ENCODE results near the gene HMGA1.
"Not testable (repeated sequence)": the region's sequence is repeated elsewhere in the genome, so short reads cannot be mapped to it uniquely, and the experiment has no call there.

HMGA1 gene

DNA sequence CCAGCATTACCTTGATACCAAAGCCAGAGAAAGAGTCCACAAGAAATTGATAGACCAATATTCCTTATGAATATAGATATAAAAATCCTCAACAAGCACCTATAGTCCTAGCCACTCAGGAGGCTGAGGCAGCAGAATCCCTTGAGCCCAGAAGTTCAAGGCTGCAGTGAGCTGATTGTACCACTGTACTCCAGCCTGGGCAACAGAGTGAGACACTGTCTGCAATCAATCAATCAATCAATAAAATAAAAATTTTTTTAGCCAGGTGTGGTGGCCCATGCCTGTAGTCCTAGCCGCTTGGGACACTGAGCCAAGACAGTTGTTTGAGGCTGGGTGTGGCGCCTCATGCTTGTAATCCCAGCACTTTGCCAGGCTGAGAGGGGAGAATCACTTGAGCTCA, 31.1 kb downstream of the HMGA1 start:
- no peaks in the 10 kb centered on the region for H3K4me1 ChIP-seq
- H3K9me3 ChIP-seq (ENCODE audit: control insufficient read depth, low read length) = no peaks in the 10 kb centered on the region
- H3K27ac ChIP-seq = no peak overlapping the region
- no peak overlapping the region for H2AFZ ChIP-seq
- H3K79me2 ChIP-seq = no peaks in the 10 kb centered on the region
- no peak overlapping the region for H3K4me2 ChIP-seq (ENCODE audit: low read length)
- H3K9ac ChIP-seq = no peak overlapping the region
- TF ChIP-seq, protein P1, sequence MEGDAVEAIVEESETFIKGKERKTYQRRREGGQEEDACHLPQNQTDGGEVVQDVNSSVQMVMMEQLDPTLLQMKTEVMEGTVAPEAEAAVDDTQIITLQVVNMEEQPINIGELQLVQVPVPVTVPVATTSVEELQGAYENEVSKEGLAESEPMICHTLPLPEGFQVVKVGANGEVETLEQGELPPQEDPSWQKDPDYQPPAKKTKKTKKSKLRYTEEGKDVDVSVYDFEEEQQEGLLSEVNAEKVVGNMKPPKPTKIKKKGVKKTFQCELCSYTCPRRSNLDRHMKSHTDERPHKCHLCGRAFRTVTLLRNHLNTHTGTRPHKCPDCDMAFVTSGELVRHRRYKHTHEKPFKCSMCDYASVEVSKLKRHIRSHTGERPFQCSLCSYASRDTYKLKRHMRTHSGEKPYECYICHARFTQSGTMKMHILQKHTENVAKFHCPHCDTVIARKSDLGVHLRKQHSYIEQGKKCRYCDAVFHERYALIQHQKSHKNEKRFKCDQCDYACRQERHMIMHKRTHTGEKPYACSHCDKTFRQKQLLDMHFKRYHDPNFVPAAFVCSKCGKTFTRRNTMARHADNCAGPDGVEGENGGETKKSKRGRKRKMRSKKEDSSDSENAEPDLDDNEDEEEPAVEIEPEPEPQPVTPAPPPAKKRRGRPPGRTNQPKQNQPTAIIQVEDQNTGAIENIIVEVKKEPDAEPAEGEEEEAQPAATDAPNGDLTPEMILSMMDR (IDR thresholded peaks at IDR 0.05) = no peak
- no peaks in the 10 kb centered on the region for H3K36me3 ChIP-seq (ENCODE audit: control insufficient read depth, insufficient read depth, low read length)
- no peaks in the 10 kb centered on the region for H3K27me3 ChIP-seq (ENCODE audit: control insufficient read depth, insufficient read depth, low read length)
- H3K4me3 ChIP-seq (ENCODE audit: low read depth, low read length) = no peak overlapping the region

DNA sequence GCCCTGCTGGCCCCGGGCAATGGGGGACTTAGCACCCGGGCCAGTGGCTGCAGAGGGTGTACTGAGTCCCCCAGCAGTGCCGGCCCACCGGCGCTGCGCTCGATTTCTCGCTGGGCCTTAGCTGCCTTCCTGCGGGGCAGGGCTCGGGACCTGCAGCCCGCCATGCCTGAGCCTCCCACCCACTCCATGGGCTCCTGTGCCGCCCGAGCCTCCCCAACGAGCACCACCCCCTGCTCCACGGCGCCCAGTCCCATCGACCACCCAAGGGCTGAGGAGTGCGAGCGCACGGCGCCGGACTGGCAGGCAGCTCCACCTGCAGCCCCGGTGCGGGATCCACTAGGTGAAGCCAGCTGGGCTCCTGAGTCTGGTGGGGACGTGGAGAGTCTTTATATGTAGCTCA, 32.5 kb downstream of the HMGA1 start:
- H3K4me2 ChIP-seq (ENCODE audit: low read length); H3K27me3 ChIP-seq (ENCODE audit: control insufficient read depth, insufficient read depth, low read length); H3K9me3 ChIP-seq (ENCODE audit: control insufficient read depth, low read length); H3K4me3 ChIP-seq (ENCODE audit: low read depth, low read length); H2AFZ ChIP-seq; H3K27ac ChIP-seq; H3K36me3 ChIP-seq (ENCODE audit: control insufficient read depth, insufficient read depth, low read length); H3K4me1 ChIP-seq; H3K79me2 ChIP-seq; H3K9ac ChIP-seq: not testable (repeated sequence)

DNA sequence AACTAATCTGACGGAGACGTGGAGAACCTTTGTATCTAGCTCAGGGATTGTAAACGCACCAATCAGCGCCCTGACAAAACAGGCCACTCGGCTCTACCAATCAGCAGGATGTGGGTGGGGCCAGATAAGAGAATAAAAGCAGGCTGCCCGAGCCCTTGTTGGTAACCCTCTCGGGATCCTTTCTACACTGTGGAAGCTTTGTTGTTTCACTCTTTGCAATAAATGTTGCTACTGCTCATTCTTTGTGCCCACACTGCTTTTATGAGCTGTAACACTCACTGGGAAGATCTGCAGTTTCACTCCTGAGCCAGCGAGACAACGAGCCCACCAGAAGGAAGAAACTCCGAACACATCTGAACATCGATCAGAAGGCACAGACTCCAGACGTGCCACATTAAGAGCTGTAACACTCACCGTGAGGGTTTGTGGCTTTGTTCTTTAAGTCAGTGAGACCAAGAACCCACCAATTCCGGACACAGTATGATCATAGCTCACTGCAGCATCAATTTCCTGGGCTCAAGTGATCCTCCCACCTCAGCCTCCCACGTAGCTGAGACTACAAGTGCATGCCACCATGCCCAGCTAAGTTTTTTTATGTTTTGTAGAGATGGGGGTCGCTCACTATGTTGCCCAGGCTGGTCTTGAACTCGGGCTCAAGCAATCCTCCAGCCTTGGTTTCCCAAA, 33.1 kb downstream of the HMGA1 start:
- H3K9me3 ChIP-seq (ENCODE audit: control insufficient read depth, low read length); H3K79me2 ChIP-seq; H3K27me3 ChIP-seq (ENCODE audit: control insufficient read depth, insufficient read depth, low read length): not testable (repeated sequence)

DNA sequence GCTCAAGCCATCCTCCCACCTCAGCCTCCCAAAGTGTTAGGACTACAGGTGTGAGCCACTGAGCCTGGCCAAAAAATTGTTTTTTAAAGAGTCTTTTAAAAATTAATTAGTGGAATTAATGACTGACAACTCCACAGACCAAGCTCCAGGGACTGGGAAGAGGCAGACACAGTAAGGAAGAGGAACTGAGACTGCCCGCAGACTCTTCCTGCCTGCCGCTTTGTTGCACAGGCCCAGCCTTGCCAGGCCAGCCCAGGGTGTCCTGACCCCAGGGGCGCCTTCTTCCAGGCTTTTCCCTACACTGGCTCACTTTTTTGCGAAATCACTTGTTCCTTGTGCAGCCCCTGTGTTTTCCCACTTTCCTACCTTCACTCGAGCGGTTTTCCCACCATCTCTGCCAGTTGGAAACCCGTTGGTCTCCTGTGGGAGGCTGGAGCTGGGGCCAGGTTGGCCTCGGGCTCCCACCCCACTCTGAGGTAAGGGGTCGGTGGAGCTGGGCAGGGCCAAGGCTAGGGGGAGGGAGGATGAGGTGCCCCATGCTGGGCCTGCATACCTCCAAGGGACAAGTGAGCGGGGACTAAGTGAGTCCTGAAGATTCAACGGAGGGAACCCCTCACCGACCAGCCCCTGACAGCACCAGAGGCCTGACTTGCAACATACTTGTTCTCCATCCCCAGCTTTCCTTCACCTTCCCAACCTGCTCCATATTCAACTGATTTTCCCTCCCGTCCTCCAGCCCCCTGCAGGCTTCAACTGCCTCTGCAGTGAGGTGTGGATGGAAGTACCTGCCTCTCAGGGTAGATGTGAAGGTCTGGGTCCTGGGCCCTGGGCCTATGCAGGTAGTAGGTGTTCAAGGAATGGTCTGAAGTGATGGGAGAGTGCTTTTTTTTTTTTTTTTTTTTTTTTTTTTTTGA, 35.6 kb downstream of the HMGA1 start:
- H3K27ac ChIP-seq = no peak overlapping the region

More for the DNA sequence above, 33.1 kb downstream of the HMGA1 start:
- not testable (repeated sequence) for H3K4me3 ChIP-seq (ENCODE audit: low read depth, low read length); H3K36me3 ChIP-seq (ENCODE audit: control insufficient read depth, insufficient read depth, low read length); H3K4me2 ChIP-seq (ENCODE audit: low read length); H3K4me1 ChIP-seq; H2AFZ ChIP-seq; H3K27ac ChIP-seq; H3K9ac ChIP-seq

DNA sequence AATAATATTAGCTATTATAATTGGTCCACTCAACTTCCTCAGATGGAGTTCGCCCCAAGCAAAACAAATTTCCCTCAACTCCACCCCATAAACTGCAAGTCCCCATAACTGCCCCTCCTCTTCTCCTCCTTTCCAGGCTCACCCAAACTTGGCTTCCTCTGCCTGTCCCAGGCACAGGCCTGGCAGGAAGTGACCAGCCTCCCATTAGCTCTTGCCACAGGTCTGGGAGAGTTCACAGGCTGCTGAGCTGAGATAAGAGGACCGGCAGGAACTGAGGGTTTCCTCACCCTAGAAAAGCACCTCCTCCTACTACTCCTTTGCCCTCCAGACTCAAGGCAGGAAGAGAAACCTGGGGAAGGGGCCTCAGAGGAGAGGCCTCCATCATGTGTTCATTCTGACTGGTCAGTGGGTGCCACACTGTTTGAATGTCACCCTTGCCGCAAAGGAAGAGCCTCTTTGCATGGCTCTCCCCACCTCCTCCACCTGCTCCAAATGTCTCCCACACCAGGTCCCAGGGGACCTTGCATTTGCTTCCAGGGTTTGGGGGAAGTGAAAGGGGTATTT, 36.7 kb downstream of the HMGA1 start:
- Histone ChIP-seq H3K79me2 (no peaks in the 10 kb centered on the region), H3K4me3 (ENCODE audit: low read depth, low read length) (no peak overlapping the region), H3K27me3 (ENCODE audit: control insufficient read depth, insufficient read depth, low read length) (no peaks in the 10 kb centered on the region), H3K4me2 (ENCODE audit: low read length) (no peak overlapping the region), H3K27ac (no peak overlapping the region), H3K9me3 (ENCODE audit: control insufficient read depth, low read length) (no peaks in the 10 kb centered on the region), H2AFZ (no peak overlapping the region), H3K4me1 (peaks cover 7% of the 10 kb centered on the region), H3K9ac (no peak overlapping the region), H3K36me3 (ENCODE audit: control insufficient read depth, insufficient read depth, low read length) (no peaks in the 10 kb centered on the region)
- TF ChIP-seq, protein P1 (IDR thresholded peaks at IDR 0.05) = no peak

More for the DNA sequence above, 35.6 kb downstream of the HMGA1 start:
- H3K4me1 ChIP-seq = peaks cover 7% of the 10 kb centered on the region
- TF ChIP-seq, protein P1 (IDR thresholded peaks at IDR 0.05) = no peak
- no peaks in the 10 kb centered on the region for H3K27me3 ChIP-seq (ENCODE audit: control insufficient read depth, insufficient read depth, low read length)
- H3K4me2 ChIP-seq (ENCODE audit: low read length) = no peak overlapping the region
- no peaks in the 10 kb centered on the region for H3K9me3 ChIP-seq (ENCODE audit: control insufficient read depth, low read length)
- no peaks in the 10 kb centered on the region for H3K79me2 ChIP-seq
- H2AFZ ChIP-seq = no peak overlapping the region
- peak overlapping the region; percentile 11 for H3K9ac ChIP-seq
- H3K36me3 ChIP-seq (ENCODE audit: control insufficient read depth, insufficient read depth, low read length) = no peaks in the 10 kb centered on the region
- H3K4me3 ChIP-seq (ENCODE audit: low read depth, low read length) = no peak overlapping the region

All from parathyroid adenoma (tissue), 2 donors.